ENCODE data around the gene RPS19BP1. TPM values are rescaled to one million over a fixed set of nuclear protein-coding genes. Genes with fewer than 3 reads are reported as not detected.

Gene RPS19BP1
- total and polyA plus RNA-seq, 2 of the 8 experiments (the other 6 are each of a cell fraction or from before 2014, with no cell fraction given): 77.9 to 97.9 TPM

DNA sequence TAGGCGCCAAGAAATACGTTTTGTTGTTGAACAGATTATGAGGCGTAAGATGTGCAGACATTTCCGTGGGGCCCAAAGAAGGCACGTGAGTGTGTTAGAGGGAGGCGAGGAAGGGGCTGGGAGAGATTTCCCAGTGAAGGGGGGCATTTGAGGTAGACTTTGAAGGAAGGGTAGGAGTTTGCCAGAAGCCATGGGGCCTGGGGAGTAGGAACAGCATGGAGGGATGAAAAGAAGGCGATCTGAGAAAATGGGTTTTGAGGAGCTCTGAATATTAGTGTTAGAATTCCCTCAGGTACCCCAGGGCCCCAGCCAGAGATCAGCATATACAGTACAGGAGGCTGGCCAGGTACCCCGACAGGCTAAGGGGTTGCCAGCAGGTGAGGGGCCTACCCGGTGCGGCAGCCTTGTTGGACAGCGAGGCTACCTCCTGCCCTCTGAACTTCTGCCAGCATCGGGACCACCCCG, 30.9 kb downstream of the RPS19BP1 start:
- CTCF ChIA-PET (ENCODE audit: partially characterized antibody): interaction anchor here (0.7 to 19.7 kb wide), 7 partner anchors 9 to 170 kb away, joined by 3 to 361 read pairs (median 4); partner anchors contain the start of gene RPS19BP1
- Histone ChIP-seq H2AFZ (ENCODE audit: low read length) (no peak overlapping the region), H4K91ac (replicated peaks; ENCODE audit: insufficient read length, low read length) (no peak overlapping the region), H2AK5ac (ENCODE audit: low read depth, low read length) (no peak overlapping the region), H3K23ac (ENCODE audit: insufficient read length) (no peak overlapping the region), H2BK120ac (replicated peaks; ENCODE audit: low read depth, low read length) (no peak overlapping the region), H3K18ac (ENCODE audit: extremely low read depth, low read length) (no peak overlapping the region), H3K27ac (ENCODE audit: low read depth, low read length) (no peak overlapping the region), H2BK12ac (ENCODE audit: low read depth, low read length) (peak overlapping the region; percentile 50; the same call in 1 of the 2 replicates), H3K23me2 (ENCODE audit: low read depth, low read length) (peaks cover 5% of the 10 kb centered on the region), H4K5ac (ENCODE audit: insufficient read length, low read depth, low read length) (no peak overlapping the region), H3K27me3 (replicated peaks in 1 of 4; ENCODE audit: control insufficient read depth in 3 of 4, extremely low read depth in 1 of 4, insufficient read depth in 3 of 4, low read length in 3 of 4) (peaks cover 0 to 55% (median 31%) of the 10 kb centered on the region in 4 experiments; a peak in 6 of 7 replicates), H3K4ac (replicated peaks; ENCODE audit: insufficient read length, low read depth, low read length) (peak overlapping the region; percentile 13), H3K14ac (ENCODE audit: insufficient read length) (no peak overlapping the region), H3K36me3 (ENCODE audit: control insufficient read depth in 2 of 4, insufficient read depth in 4 of 4, low read length in 3 of 4) (peaks cover 5 to 26% (median 18%) of the 10 kb centered on the region in 4 experiments), H2BK5ac (ENCODE audit: low read depth, low read length) (no peak overlapping the region), H3K4me3 (ENCODE audit: extremely low read depth in 1 of 4, insufficient read depth in 2 of 4, low read depth in 3 of 4, low read length in 4 of 4) (peak overlapping the region; percentile 68 to 88 (median 80)), H3K9ac (replicated peaks in 1 of 4; ENCODE audit: extremely low read depth in 1 of 4, low read depth in 3 of 4, low read length in 3 of 4) (peak overlapping the region in 1 of 4 experiments; percentile 13; a peak in 1 of 7 replicates), H4K20me1 (replicated peaks in 1 of 2; ENCODE audit: control insufficient read depth in 1 of 2, insufficient read depth in 2 of 2, low read length in 2 of 2) (peaks cover 16 to 26% of the 10 kb centered on the region in 2 experiments), H3K9me3 (ENCODE audit: insufficient read depth in 2 of 2, low read depth in 1 of 2, low read length in 1 of 2) (no peaks in the 10 kb centered on the region), H3K56ac (replicated peaks; ENCODE audit: insufficient read length, low read depth, low read length) (no peak overlapping the region), H3K4me1 (replicated peaks in 1 of 4; ENCODE audit: control insufficient read depth in 3 of 4, insufficient read depth in 4 of 4, low read length in 3 of 4) (peaks cover 3 to 9% (median 4%) of the 10 kb centered on the region in 4 experiments; a peak in 6 of 7 replicates), H3K4me2 (ENCODE audit: insufficient read depth in 1 of 2, low read depth in 2 of 2, low read length in 2 of 2) (peak overlapping the region; percentile 77 to 86), H3K79me1 (ENCODE audit: low read depth, low read length) (peaks cover 3% of the 10 kb centered on the region; the same call in 1 of the 2 replicates), H3K79me2 (ENCODE audit: control insufficient read depth in 1 of 2, insufficient read depth in 2 of 2, low read length in 2 of 2) (peaks cover 5 to 13% of the 10 kb centered on the region in 2 experiments; a peak in 3 of 4 replicates), H2BK15ac (ENCODE audit: low read length) (no peak overlapping the region; the same call in 1 of the 2 replicates), H4K8ac (ENCODE audit: extremely low read depth, insufficient read depth, low read length) (no peak overlapping the region), H2BK20ac (ENCODE audit: low read length) (no peak overlapping the region)
- TF ChIP-seq KDM4A (IDR thresholded peaks at IDR 0.05; ENCODE audit: low read depth, low read length, severe bottlenecking): peak; percentile 3
- no peak for TF ChIP-seq SIN3A (conservative IDR thresholded peaks at IDR 0.05 in 1 of 2, IDR thresholded peaks at IDR 0.05 in 1 of 2; ENCODE audit: low read depth in 1 of 2, low read length in 2 of 2)
- no peak for TF ChIP-seq TCF12 (IDR thresholded peaks at IDR 0.05; ENCODE audit: low read depth, low read length)
- 0 out of 4 replicates have a peak, but pooled peaks of 1 of the 2 experiments have one; percentile 17 for TF ChIP-seq HDAC2 (IDR thresholded peaks at IDR 0.05; ENCODE audit: borderline replicate concordance in 1 of 2, low read depth in 2 of 2, low read length in 2 of 2)
- POLR2A ChIA-PET (ENCODE audit: partially characterized antibody): interaction anchor here (0.5 to 4.6 kb wide), 14 partner anchors 9 to 662 kb away, joined by 3 to 42 read pairs (median 4); partner anchors contain the start of genes ATF4 and RPL3
- FAIRE-seq: no peak
- no peak for DNase-seq (ENCODE audit: low read depth in 1 of 2, low spot score in 2 of 2)
- WGBS, 2 experiments (ENCODE audit: extremely low coverage in 1 of 2, insufficient coverage in 1 of 2, insufficient read length in 1 of 2, insufficient replicate concordance in 2 of 2, low coverage in 1 of 2, low lambda C conversion rate in 2 of 2, missing lambda C conversion rate in 1 of 2): 30% methylated on average over 13 of the region's 13 CpGs; no CpG with 5 or more reads in 1 of the 2 experiments
